Esophagus squamous epithelium (tissue), 4 donors: ENCODE measurements around the gene ANO8.

Experiments used
- CTCF ChIP-seq, 6 experiments: fragments of 450-650 bp in 4 of 6; fragments of 200-600 bp in 2 of 6; sonication (generic) in 2 of 6; IDR thresholded peaks; one replicate each; pipeline ENCODE4 v1.5.1; 2016 to 2019; ENCODE audit warnings: antibody characterized with exemption in 6 of 6, mild to moderate bottlenecking in 4 of 6, moderate library complexity in 4 of 6
- POLR2A ChIP-seq, 4 donors: fragments of 450-650 bp; IDR thresholded peaks; one replicate each; pipeline ENCODE4 v1.6.1; 2017; ENCODE audit warnings: antibody characterized with exemption in 4 of 4, mild to moderate bottlenecking in 4 of 4, moderate library complexity in 3 of 4

DNA sequence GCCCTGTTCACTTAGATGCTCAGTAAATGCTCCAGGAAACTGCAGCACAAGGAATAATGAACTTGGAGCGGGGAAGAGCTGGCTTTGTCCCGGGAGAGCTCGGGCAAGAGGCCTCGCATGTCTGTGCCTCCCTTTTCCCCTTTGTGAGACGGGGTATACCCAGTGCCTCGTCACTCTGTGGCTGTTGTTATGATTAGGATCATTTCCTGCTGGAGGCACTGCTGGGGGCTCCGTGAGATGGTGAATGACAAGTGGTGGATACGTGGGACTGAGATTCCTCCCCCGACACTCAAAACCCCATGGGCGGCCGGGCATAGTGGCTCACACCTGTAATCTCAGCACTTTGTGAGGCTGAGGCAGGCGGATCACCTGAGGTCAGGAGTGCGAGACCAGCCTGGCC, 43.6 kb upstream of the ANO8 start:
- TF ChIP-seq CTCF (IDR thresholded peaks at IDR 0.05) (no peak), POLR2A (IDR thresholded peaks at IDR 0.05) (no peak)
